ENCODE results near the gene MANF. TPM values are rescaled to one million over a fixed set of nuclear protein-coding genes. Genes with fewer than 3 reads are reported as not detected.

The MANF gene
- total RNA-seq, 1 donor from 2014 or later = 42.2 TPM

DNA sequence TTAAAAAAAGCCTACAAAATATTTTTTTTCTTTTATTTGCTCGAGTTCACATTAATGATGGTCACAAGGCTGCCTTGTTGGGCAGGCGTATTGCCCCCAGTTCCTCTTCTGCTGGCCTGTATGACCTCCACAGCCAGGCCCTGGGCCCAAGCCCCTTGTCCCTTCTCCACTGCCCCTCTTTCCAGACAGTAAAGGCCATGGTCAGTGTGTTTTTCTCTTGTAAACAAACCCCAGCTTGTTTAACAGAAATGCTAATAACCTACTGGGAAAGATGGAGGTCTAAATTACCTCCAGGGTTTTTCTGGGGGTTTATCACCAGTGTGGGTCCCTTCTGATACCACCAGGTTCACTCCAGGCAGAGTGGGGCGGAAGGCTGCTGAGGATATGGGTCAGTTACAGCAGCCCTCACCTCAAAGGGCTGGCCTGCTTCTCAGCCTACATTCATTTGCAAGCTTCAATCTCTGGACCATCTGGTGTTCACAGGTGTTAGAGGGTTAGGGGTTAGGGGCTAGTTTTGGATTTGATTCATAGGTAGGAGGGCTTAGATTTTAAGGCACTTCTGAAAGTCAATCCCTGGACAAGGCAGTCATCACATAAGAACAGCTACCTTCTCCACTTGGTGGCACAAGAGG, 2.0 kb upstream of the MANF start:
- H3K27ac ChIP-seq = no peak overlapping the region
- no peak for DNase-seq (ENCODE audit: extremely low spot score in 2 of 2)

GRCh38 chr3:51384055-51384725, 901 bp upstream of the MANF start:
- no peak for DNase-seq (ENCODE audit: extremely low spot score in 2 of 2)
- Histone ChIP-seq H3K4me1 (peaks cover 48% of the 10 kb centered on the region), H3K27me3 (no peaks in the 10 kb centered on the region), H3K27ac (peak overlapping the region; percentile 73), H3K36me3 (peaks cover 0 to 7% of the 10 kb centered on the region in 2 donors), H3K4me3 (peak overlapping the region; percentile 64 to 84), H3K9me3 (no peaks in the 10 kb centered on the region)
- no peak for TF ChIP-seq CTCF (IDR thresholded peaks at IDR 0.05)
- TF ChIP-seq POLR2A (IDR thresholded peaks at IDR 0.05) = no peak
- TF ChIP-seq POLR2AphosphoS5 (IDR thresholded peaks at IDR 0.05; ENCODE audit: insufficient read depth in 1 of 2, low read depth in 1 of 2) = no peak
- intact Hi-C loops (cut with DNase I) = no loop called here

More for the DNA sequence above, 2.0 kb upstream of the MANF start:
- TF ChIP-seq POLR2AphosphoS5 (IDR thresholded peaks at IDR 0.05; ENCODE audit: insufficient read depth in 1 of 2, low read depth in 1 of 2) (no peak), CTCF (IDR thresholded peaks at IDR 0.05) (no peak), POLR2A (IDR thresholded peaks at IDR 0.05) (no peak)
- Histone ChIP-seq H3K4me3 (no peak overlapping the region), H3K4me1 (peaks cover 39% of the 10 kb centered on the region), H3K36me3 (no peaks in the 10 kb centered on the region), H3K27me3 (no peaks in the 10 kb centered on the region), H3K9me3 (no peaks in the 10 kb centered on the region)
- intact Hi-C loops (cut with DNase I) = no loop called here

DNA sequence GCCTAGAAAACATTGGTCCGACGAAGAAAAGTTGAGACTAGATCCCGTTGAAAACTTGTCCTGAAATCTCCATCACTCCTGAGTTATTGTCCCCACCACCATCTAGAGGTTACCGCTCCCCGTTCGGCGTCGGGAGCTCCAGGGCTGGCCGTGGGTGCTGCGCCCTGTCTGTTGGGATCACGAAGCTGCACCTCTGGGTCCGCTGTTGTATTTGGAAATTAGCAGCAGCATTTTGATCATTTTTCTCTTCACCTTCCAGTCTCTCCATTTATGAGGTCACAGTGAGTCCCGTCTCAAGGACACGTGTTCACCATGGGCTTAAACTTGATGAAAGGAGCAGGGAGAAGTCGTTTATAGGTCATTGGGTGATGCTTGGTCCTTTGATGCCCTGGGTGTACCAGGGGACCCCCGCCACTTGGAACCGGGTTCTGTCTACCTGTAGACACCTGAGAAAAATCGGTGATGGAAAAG, 565 bp downstream of the MANF start:
- DNase-seq (ENCODE audit: extremely low spot score in 2 of 2) = no peak
- Histone ChIP-seq H3K36me3 (peaks cover 0 to 7% of the 10 kb centered on the region in 2 donors), H3K27me3 (no peaks in the 10 kb centered on the region), H3K9me3 (no peaks in the 10 kb centered on the region), H3K4me1 (peaks cover 63% of the 10 kb centered on the region), H3K27ac (peak overlapping the region; percentile 87), H3K4me3 (peak overlapping the region; percentile 64 to 84)
- TF ChIP-seq POLR2AphosphoS5 (IDR thresholded peaks at IDR 0.05; ENCODE audit: insufficient read depth in 1 of 2, low read depth in 1 of 2) = no peak
- TF ChIP-seq CTCF (IDR thresholded peaks at IDR 0.05) = no peak
- no peak for TF ChIP-seq POLR2A (IDR thresholded peaks at IDR 0.05)
- intact Hi-C loops (cut with DNase I) = loop anchor here (5.0 kb wide), 1 partner anchor 768 kb away; the partner anchor contains the start of gene MAPKAPK3

GRCh38 chr3:51386159-51386851, 1.2 kb downstream of the MANF start:
- Histone ChIP-seq H3K9me3 (no peaks in the 10 kb centered on the region), H3K27me3 (no peaks in the 10 kb centered on the region), H3K27ac (peak overlapping the region; percentile 87), H3K36me3 (peaks cover 0 to 7% of the 10 kb centered on the region in 2 donors), H3K4me1 (peaks cover 65% of the 10 kb centered on the region), H3K4me3 (peak overlapping the region; percentile 64 to 84)
- peak in 1 of 2 donors; percentile 37 for DNase-seq (ENCODE audit: extremely low spot score in 2 of 2)
- no peak for TF ChIP-seq CTCF (IDR thresholded peaks at IDR 0.05)
- TF ChIP-seq POLR2AphosphoS5 (IDR thresholded peaks at IDR 0.05; ENCODE audit: insufficient read depth in 1 of 2, low read depth in 1 of 2) = no peak
- TF ChIP-seq POLR2A (IDR thresholded peaks at IDR 0.05) = no peak
- intact Hi-C loops (cut with DNase I) = loop anchor here (5.0 kb wide), 1 partner anchor 769 kb away; the partner anchor contains the start of gene MAPKAPK3
